Neural cell (in vitro differentiated cells): Measurements from ENCODE around the gene LSM14B. TPM values are rescaled to one million over a fixed set of nuclear protein-coding genes. Genes with fewer than 3 reads are reported as not detected.

Experiments used
- H2AFZ ChIP-seq: fragments of 200-600, 300-800 bp; sonication (generic), shearing (Covaris generic); 2 replicates; pipeline ENCODE4 v1.6.0; 2014; ENCODE audit warnings: low read depth, mild to moderate bottlenecking, antibody characterized with exemption, low read length, moderate library complexity
- H3F3A ChIP-seq: fragments of 200-600 bp; shearing (Covaris generic); 2 replicates; pipeline ENCODE4 v1.6.1; 2016; ENCODE audit warnings: mild to moderate bottlenecking, moderate library complexity, mixed read lengths, antibody characterized with exemption, low read length; ENCODE audit not compliant: insufficient read depth, poor library complexity, severe bottlenecking
- H3K27ac ChIP-seq: fragments of 200-600, 300-800 bp; sonication (generic), shearing (Covaris generic); 2 replicates; pipeline ENCODE4 v1.5.1; 2014; ENCODE audit warnings: mild to moderate bottlenecking, low read length, moderate library complexity
- H3K27me3 ChIP-seq: fragments of 300-800, 200-600 bp; sonication (generic), shearing (Covaris generic); 2 replicates; pipeline ENCODE4 v1.6.0; 2014; ENCODE audit warnings: mild to moderate bottlenecking, low read depth, low read length, moderate library complexity; ENCODE audit not compliant: insufficient read depth
- H3K36me3 ChIP-seq: fragments of 300-800, 200-600 bp; sonication (generic), shearing (Covaris generic); 2 replicates; pipeline ENCODE4 v1.5.1; 2014; ENCODE audit warnings: mild to moderate bottlenecking, antibody characterized with exemption, low read length, moderate library complexity; ENCODE audit not compliant: insufficient read depth
- H3K4me2 ChIP-seq: fragments of 300-800, 200-600 bp; sonication (generic), shearing (Covaris generic); 2 replicates; pipeline ENCODE4 v1.6.0; 2014; ENCODE audit warnings: mild to moderate bottlenecking, low read length
- H3K4me3 ChIP-seq: fragments of 300-800, 200-600 bp; sonication (generic), shearing (Covaris generic); 2 replicates; pipeline ENCODE4 v1.5.1; 2014; ENCODE audit warnings: mild to moderate bottlenecking, low read length, moderate library complexity
- H3K79me2 ChIP-seq: fragments of 200-600 bp; shearing (Covaris generic); replicated peaks from 2 replicates; pipeline ENCODE4 v1.6.0; 2014; ENCODE audit warnings: mild to moderate bottlenecking, low read length, moderate library complexity; ENCODE audit not compliant: insufficient read depth
- H3K9ac ChIP-seq: fragments of 300-800, 200-600 bp; sonication (generic), shearing (Covaris generic); 2 replicates; pipeline ENCODE4 v1.6.1; 2016; ENCODE audit warnings: mild to moderate bottlenecking, low read length, mixed read lengths
- H3K9me2 ChIP-seq: fragments of 200-600 bp; shearing (Covaris generic); 2 replicates; pipeline ENCODE4 v1.6.1; 2016; ENCODE audit warnings: mild to moderate bottlenecking, low read length, mixed read lengths; ENCODE audit not compliant: insufficient read depth
- H3K9me3 ChIP-seq: fragments of 200-600, 300-800 bp; sonication (generic), shearing (Covaris generic); 2 replicates; pipeline ENCODE4 v1.6.1; 2016; ENCODE audit warnings: mild to moderate bottlenecking, mixed run types, low read length, moderate library complexity, mixed read lengths
- H4K20me1 ChIP-seq: fragments of 200-600 bp; shearing (Covaris generic); 2 replicates; pipeline ENCODE4 v1.6.1; 2016; ENCODE audit warnings: mild to moderate bottlenecking, mixed run types; ENCODE audit not compliant: insufficient read depth
- CTCF ChIP-seq: fragments of 450-650 bp; IDR thresholded peaks from 2 replicates; pipeline ENCODE4 v1.5.1; 2014; ENCODE audit warnings: antibody characterized with exemption, mild to moderate bottlenecking, moderate library complexity; ENCODE audit not compliant: poor library complexity, severe bottlenecking
- EP300 ChIP-seq: fragments of 450-650 bp; conservative IDR thresholded peaks from 2 replicates; pipeline ENCODE4 v1.6.1; 2014; ENCODE audit warnings: antibody characterized with exemption, mild to moderate bottlenecking, moderate library complexity; ENCODE audit not compliant: poor library complexity, severe bottlenecking
- EZH2 ChIP-seq: fragments of 200-600, 300-800 bp; shearing (Covaris generic), sonication (generic); IDR thresholded peaks from 2 replicates; pipeline ENCODE4 v1.6.1; 2014; ENCODE audit warnings: antibody characterized with exemption, low read length, borderline replicate concordance, mild to moderate bottlenecking; ENCODE audit not compliant: insufficient read depth, poor library complexity, severe bottlenecking
- MXI1 ChIP-seq: fragments of 450-650 bp; conservative IDR thresholded peaks from 2 replicates; pipeline ENCODE4 v1.6.1; 2014; ENCODE audit warnings: antibody characterized with exemption, mild to moderate bottlenecking; ENCODE audit not compliant: poor library complexity, severe bottlenecking
- POLR2AphosphoS5 ChIP-seq: IDR thresholded peaks from 2 replicates; pipeline ENCODE4 v1.6.1; 2012
- RAD21 ChIP-seq: fragments of 450-650 bp; conservative IDR thresholded peaks from 2 replicates; pipeline ENCODE4 v1.6.1; 2014; ENCODE audit warnings: antibody characterized with exemption, mild to moderate bottlenecking, moderate library complexity
- REST ChIP-seq: IDR thresholded peaks from 2 replicates; pipeline ENCODE4 v1.6.1; 2012; ENCODE audit warnings: borderline replicate concordance
- SMC3 ChIP-seq: fragments of 450-650 bp; conservative IDR thresholded peaks from 2 replicates; pipeline ENCODE4 v1.6.1; 2014; ENCODE audit warnings: antibody characterized with exemption, mild to moderate bottlenecking, moderate library complexity; ENCODE audit not compliant: poor library complexity
- TAF1 ChIP-seq: IDR thresholded peaks from 2 replicates; pipeline ENCODE4 v1.6.1; 2012; ENCODE audit warnings: low read depth
- polyA plus RNA-seq: library from polyadenylated mRNA; depleted of rRNA; stranded (reverse); fragments of >200 nt; gene quantifications from 2 replicates; pipeline ENCODE4 v1.2.3, GENCODE V29; 2014

The LSM14B gene
- polyA plus RNA-seq, 1 donor from 2014 or later, result 213 TPM

GRCh38 chr20:62117658-62118057 is 4.6 kb upstream of the LSM14B start:
- H3K9me3 ChIP-seq, result no peaks in the 10 kb centered on the region
- no peak overlapping the region for H3K27ac ChIP-seq
- H2AFZ ChIP-seq, result no peak overlapping the region
- no peaks in the 10 kb centered on the region for H3K9me2 ChIP-seq
- H3K36me3 ChIP-seq, result no peaks in the 10 kb centered on the region
- TF ChIP-seq MXI1 (no peak), EZH2 (no peak), REST (no peak), EP300 (no peak), POLR2AphosphoS5 (no peak), RAD21 (no peak), TAF1 (no peak), CTCF (no peak), SMC3 (no peak)
- no peak overlapping the region for H3K4me2 ChIP-seq
- no peaks in the 10 kb centered on the region for H3K79me2 ChIP-seq
- H4K20me1 ChIP-seq, result no peaks in the 10 kb centered on the region
- H3K4me3 ChIP-seq, result no peak overlapping the region
- H3F3A ChIP-seq, result peaks cover 2% of the 10 kb centered on the region
- no peaks in the 10 kb centered on the region for H3K27me3 ChIP-seq
- no peak overlapping the region for H3K9ac ChIP-seq

GRCh38 chr20:62118113-62119043 is 3.9 kb upstream of the LSM14B start:
- Histone ChIP-seq H4K20me1 (peaks cover 3% of the 10 kb centered on the region), H3K4me2 (no peak overlapping the region), H3F3A (peaks cover 5% of the 10 kb centered on the region), H3K27ac (no peak overlapping the region), H3K79me2 (peaks cover 4% of the 10 kb centered on the region), H3K9ac (no peak overlapping the region), H2AFZ (no peak overlapping the region), H3K4me3 (no peak overlapping the region), H3K27me3 (no peaks in the 10 kb centered on the region), H3K36me3 (no peaks in the 10 kb centered on the region), H3K9me3 (no peaks in the 10 kb centered on the region), H3K9me2 (no peaks in the 10 kb centered on the region)
- TF ChIP-seq MXI1, result no peak
- no peak for TF ChIP-seq TAF1
- TF ChIP-seq POLR2AphosphoS5, result no peak
- no peak for TF ChIP-seq REST
- TF ChIP-seq CTCF, result no peak
- TF ChIP-seq EZH2, result no peak
- no peak for TF ChIP-seq RAD21
- TF ChIP-seq SMC3, result no peak
- TF ChIP-seq EP300, result no peak
